HG03521 (cell line): ENCODE results near the gene CNN3.

Source experiments
- ATAC-seq: cut with Tn5 transposase; IDR thresholded peaks from one replicate; pipeline ENCODE4 v1.9.1; 2021; ENCODE audit warnings: mild to moderate bottlenecking, moderate library complexity; ENCODE audit not compliant: unreplicated experiment

CNN3 gene

GRCh38 chr1:94888201-94888600 is 38.7 kb downstream of the CNN3 start:
- ATAC-seq = no peak

- ATAC-seq = no peak
Observed at GRCh38 chr1:94887603-94888171, 39.2 kb downstream of the CNN3 start.

GRCh38 chr1:94887106-94887505 is 39.8 kb downstream of the CNN3 start:
- ATAC-seq = no peak

- no peak for ATAC-seq
Observed at GRCh38 chr1:94886361-94886760, 40.5 kb downstream of the CNN3 start.

GRCh38 chr1:94884507-94884906 is 42.4 kb downstream of the CNN3 start:
- ATAC-seq = no peak

GRCh38 chr1:94884106-94884505 is 42.8 kb downstream of the CNN3 start:
- ATAC-seq = no peak

- no peak for ATAC-seq
Observed at GRCh38 chr1:94883691-94884090, 43.2 kb downstream of the CNN3 start.

- ATAC-seq = no peak
Observed at GRCh38 chr1:94878329-94878728, 48.6 kb downstream of the CNN3 start.

GRCh38 chr1:94876362-94876761 is 50.5 kb downstream of the CNN3 start:
- no peak for ATAC-seq

- no peak for ATAC-seq
Observed at GRCh38 chr1:94875794-94876193, 51.1 kb downstream of the CNN3 start.

GRCh38 chr1:94874423-94874822 is 52.5 kb downstream of the CNN3 start:
- no peak for ATAC-seq

- ATAC-seq = no peak
Observed at GRCh38 chr1:94873520-94874351, 53.2 kb downstream of the CNN3 start.

- no peak for ATAC-seq
Observed at GRCh38 chr1:94872771-94873495, 54.0 kb downstream of the CNN3 start.

GRCh38 chr1:94871031-94871430 is 55.9 kb downstream of the CNN3 start:
- no peak for ATAC-seq

GRCh38 chr1:94866164-94866807 is 60.6 kb downstream of the CNN3 start:
- ATAC-seq = no peak

GRCh38 chr1:94865360-94865759 is 61.5 kb downstream of the CNN3 start:
- no peak for ATAC-seq

- no peak for ATAC-seq
Observed at GRCh38 chr1:94864821-94865220, 62.1 kb downstream of the CNN3 start.

- no peak for ATAC-seq
Observed at GRCh38 chr1:94863919-94864318, 63.0 kb downstream of the CNN3 start.

GRCh38 chr1:94863297-94863911 is 63.5 kb downstream of the CNN3 start:
- no peak for ATAC-seq

GRCh38 chr1:94862718-94863117 is 64.2 kb downstream of the CNN3 start:
- no peak for ATAC-seq

GRCh38 chr1:94859174-94859573 is 67.7 kb downstream of the CNN3 start:
- ATAC-seq = no peak
